Measurements from ENCODE around the gene COLGALT1. TPM values are rescaled to one million over a fixed set of nuclear protein-coding genes. Genes with fewer than 3 reads are reported as not detected.
"Not testable (repeated sequence)": the region's sequence is repeated elsewhere in the genome, so short reads cannot be mapped to it uniquely, and the experiment has no call there.

COLGALT1 gene
- total RNA-seq, 1 experiment from 2014 or later: 60.5 TPM

- peak; percentile 52 for DNase-seq (ENCODE audit: low read depth)
Observed at GRCh38 chr19:17560205-17560595, 4.8 kb downstream of the COLGALT1 start.

- no peak for DNase-seq (ENCODE audit: low read depth)
Observed at GRCh38 chr19:17562097-17562496, 6.6 kb downstream of the COLGALT1 start.

GRCh38 chr19:17562561-17562960, 7.1 kb downstream of the COLGALT1 start:
- no peak for DNase-seq (ENCODE audit: low read depth)

- no peak for DNase-seq (ENCODE audit: low read depth)
Observed at GRCh38 chr19:17564781-17565180, 9.3 kb downstream of the COLGALT1 start.

- no peak for DNase-seq (ENCODE audit: low read depth)
Observed at GRCh38 chr19:17565611-17566010, 10.2 kb downstream of the COLGALT1 start.

GRCh38 chr19:17567940-17568339, 12.5 kb downstream of the COLGALT1 start:
- DNase-seq (ENCODE audit: low read depth): no peak

- DNase-seq (ENCODE audit: low read depth): not testable (repeated sequence)
Observed at GRCh38 chr19:17570291-17570690, 14.8 kb downstream of the COLGALT1 start.

- no peak for DNase-seq (ENCODE audit: low read depth)
Observed at GRCh38 chr19:17570791-17571190, 15.3 kb downstream of the COLGALT1 start.

- DNase-seq (ENCODE audit: low read depth): no peak
Observed at GRCh38 chr19:17572638-17573037, 17.2 kb downstream of the COLGALT1 start.

GRCh38 chr19:17575871-17576757, 20.7 kb downstream of the COLGALT1 start:
- DNase-seq (ENCODE audit: low read depth): peak; percentile 29

- DNase-seq (ENCODE audit: low read depth): peak; percentile 43
Observed at GRCh38 chr19:17576758-17577456, 21.5 kb downstream of the COLGALT1 start.

GRCh38 chr19:17577457-17578097, 22.1 kb downstream of the COLGALT1 start:
- DNase-seq (ENCODE audit: low read depth): no peak

- DNase-seq (ENCODE audit: low read depth): peak; percentile 67
Observed at GRCh38 chr19:17579661-17580244, 24.3 kb downstream of the COLGALT1 start.

- no peak for DNase-seq (ENCODE audit: low read depth)
Observed at GRCh38 chr19:17580470-17581144, 25.2 kb downstream of the COLGALT1 start.

- no peak for DNase-seq (ENCODE audit: low read depth)
Observed at GRCh38 chr19:17581211-17581874, 25.9 kb downstream of the COLGALT1 start.

- DNase-seq (ENCODE audit: low read depth): no peak
Observed at GRCh38 chr19:17582613-17583012, 27.2 kb downstream of the COLGALT1 start.

GRCh38 chr19:17584132-17584531, 28.7 kb downstream of the COLGALT1 start:
- DNase-seq (ENCODE audit: low read depth): no peak

- DNase-seq (ENCODE audit: low read depth): not testable (repeated sequence)
Observed at GRCh38 chr19:17585395-17585794, 29.9 kb downstream of the COLGALT1 start.

GRCh38 chr19:17590866-17591265, 35.4 kb downstream of the COLGALT1 start:
- DNase-seq (ENCODE audit: low read depth): no peak

- DNase-seq (ENCODE audit: low read depth): not testable (repeated sequence)
Observed at GRCh38 chr19:17594296-17594695, 38.8 kb downstream of the COLGALT1 start.

- DNase-seq (ENCODE audit: low read depth): not testable (repeated sequence)
Observed at GRCh38 chr19:17598063-17598462, 42.6 kb downstream of the COLGALT1 start.

Measured in Daoy (cell line).